Activated CD4-positive, alpha-beta T cell treated with anti-CD3 and anti-CD28 coated beads, Interleukin-2, amount 10 ng/mL, durations not matched to agents 24 days and 14 days (primary cell): Measurements from ENCODE around the gene NRXN3. TPM values are rescaled to one million over a fixed set of nuclear protein-coding genes. Genes with fewer than 3 reads are reported as not detected.
A peak's percentile ranks its signal among the peaks of the same experiment; 100 is the strongest.
"Not testable (repeated sequence)": the region's sequence is repeated elsewhere in the genome, so short reads cannot be mapped to it uniquely, and the experiment has no call there.

ENCODE experiments used
- DNase-seq: peaks from one replicate; pipeline ENCODE4 v3.0.0; 2022
- H3K27ac Mint-ChIP-seq: one replicate; pipeline ENCODE4 v1.8.0; 2022; ENCODE audit warnings: mild to moderate bottlenecking, mixed read lengths
- H3K27me3 Mint-ChIP-seq: one replicate; pipeline ENCODE4 v1.8.0; 2022; ENCODE audit warnings: mixed read lengths
- H3K36me3 Mint-ChIP-seq: one replicate; pipeline ENCODE4 v1.8.0; 2022; ENCODE audit warnings: low read depth, mild to moderate bottlenecking, mixed read lengths
- H3K4me1 Mint-ChIP-seq: one replicate; pipeline ENCODE4 v1.8.0; 2021; ENCODE audit warnings: mixed read lengths
- H3K4me3 Mint-ChIP-seq: one replicate; pipeline ENCODE4 v1.8.0; 2022; ENCODE audit warnings: mild to moderate bottlenecking, moderate library complexity, mixed read lengths
- H3K9me3 Mint-ChIP-seq: one replicate; pipeline ENCODE4 v1.8.0; 2021; ENCODE audit warnings: mixed read lengths
- intact Hi-C: fragments of 100-400 bp; cut with micrococcal nuclease; formaldehyde crosslinking; loops from one replicate; pipeline ENCODE4 v1.15.1; 2023
- total RNA-seq: library from RNA; stranded (reverse); gene quantifications from 2 replicates; pipeline ENCODE4 v1.2.3, GENCODE V29; 2022

NRXN3 gene
- total RNA-seq, 1 donor from 2014 or later = not detected

DNA sequence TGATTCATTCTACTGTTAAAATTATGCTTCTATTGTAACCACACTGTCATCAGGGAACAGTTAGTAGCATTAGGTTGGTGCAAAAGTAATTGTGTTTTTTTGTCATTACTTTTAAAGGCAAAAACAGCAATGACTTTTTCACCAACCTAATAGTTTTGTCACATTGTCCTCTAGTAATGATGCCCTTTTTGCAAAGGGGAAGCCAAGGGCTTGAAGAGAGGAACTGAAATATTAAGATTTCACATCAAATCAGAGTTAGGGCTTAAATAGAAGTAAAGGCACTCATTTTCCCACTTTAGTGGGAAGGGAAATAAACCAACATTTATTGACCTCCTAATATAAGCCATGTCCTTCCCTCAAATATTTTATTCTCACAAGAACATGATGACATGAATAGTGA lies 273.7 kb downstream of the NRXN3 start:
- no peak for DNase-seq
- intact Hi-C loops = no loop called here
- Mint-ChIP-seq H3K4me3 (no peak overlapping the region), H3K27me3 (no peaks in the 10 kb centered on the region), H3K9me3 (no peaks in the 10 kb centered on the region), H3K36me3 (no peaks in the 10 kb centered on the region), H3K27ac (no peak overlapping the region), H3K4me1 (no peaks in the 10 kb centered on the region)

DNA sequence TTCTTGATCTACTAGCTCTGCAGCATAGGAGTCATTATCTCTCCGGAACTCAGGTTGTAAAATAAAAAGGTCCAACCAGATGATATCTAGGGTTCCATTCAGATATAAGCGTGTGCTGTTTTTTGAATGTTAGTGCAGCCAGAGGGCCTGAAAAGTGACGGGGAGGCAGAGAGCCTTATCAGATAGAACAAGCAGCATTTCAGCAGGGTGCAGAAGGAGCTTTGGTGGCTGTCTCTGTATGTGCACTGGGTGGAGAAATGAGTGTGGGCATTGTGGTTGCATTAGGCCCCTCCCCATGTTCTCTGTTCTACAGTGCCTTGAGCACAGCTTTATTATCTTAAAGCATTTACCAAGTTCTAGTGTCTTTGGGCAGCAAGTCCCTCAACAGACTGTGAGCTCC lies 275.1 kb downstream of the NRXN3 start:
- intact Hi-C loops = no loop called here
- no peak overlapping the region for H3K27ac Mint-ChIP-seq
- no peaks in the 10 kb centered on the region for H3K4me1 Mint-ChIP-seq
- no peaks in the 10 kb centered on the region for H3K9me3 Mint-ChIP-seq
- DNase-seq = no peak
- no peaks in the 10 kb centered on the region for H3K36me3 Mint-ChIP-seq
- H3K27me3 Mint-ChIP-seq = no peaks in the 10 kb centered on the region
- H3K4me3 Mint-ChIP-seq = no peak overlapping the region

DNA sequence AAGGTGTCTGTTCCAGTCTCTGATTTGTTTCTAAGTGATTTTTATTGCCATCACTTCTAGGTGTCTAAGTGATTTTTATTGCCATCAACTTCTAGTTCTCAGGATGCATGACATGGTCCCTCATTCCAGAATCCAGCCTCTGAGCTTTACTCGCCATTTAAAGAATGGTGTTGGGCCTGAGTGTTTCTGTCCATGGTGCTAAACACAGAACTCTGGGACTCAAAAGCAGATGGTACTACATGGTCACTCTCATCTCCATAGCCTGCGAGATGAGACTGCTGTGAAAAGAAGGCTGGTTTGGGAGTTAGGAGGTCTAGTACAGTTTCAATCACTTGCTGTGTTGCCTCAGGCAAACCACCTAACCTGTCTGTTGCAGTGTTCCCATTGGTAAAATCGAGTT lies 276.6 kb downstream of the NRXN3 start:
- Mint-ChIP-seq H3K4me3 (no peak overlapping the region), H3K9me3 (no peaks in the 10 kb centered on the region), H3K27ac (no peak overlapping the region), H3K27me3 (no peaks in the 10 kb centered on the region), H3K36me3 (no peaks in the 10 kb centered on the region), H3K4me1 (no peaks in the 10 kb centered on the region)
- DNase-seq = no peak
- intact Hi-C loops = no loop called here

DNA sequence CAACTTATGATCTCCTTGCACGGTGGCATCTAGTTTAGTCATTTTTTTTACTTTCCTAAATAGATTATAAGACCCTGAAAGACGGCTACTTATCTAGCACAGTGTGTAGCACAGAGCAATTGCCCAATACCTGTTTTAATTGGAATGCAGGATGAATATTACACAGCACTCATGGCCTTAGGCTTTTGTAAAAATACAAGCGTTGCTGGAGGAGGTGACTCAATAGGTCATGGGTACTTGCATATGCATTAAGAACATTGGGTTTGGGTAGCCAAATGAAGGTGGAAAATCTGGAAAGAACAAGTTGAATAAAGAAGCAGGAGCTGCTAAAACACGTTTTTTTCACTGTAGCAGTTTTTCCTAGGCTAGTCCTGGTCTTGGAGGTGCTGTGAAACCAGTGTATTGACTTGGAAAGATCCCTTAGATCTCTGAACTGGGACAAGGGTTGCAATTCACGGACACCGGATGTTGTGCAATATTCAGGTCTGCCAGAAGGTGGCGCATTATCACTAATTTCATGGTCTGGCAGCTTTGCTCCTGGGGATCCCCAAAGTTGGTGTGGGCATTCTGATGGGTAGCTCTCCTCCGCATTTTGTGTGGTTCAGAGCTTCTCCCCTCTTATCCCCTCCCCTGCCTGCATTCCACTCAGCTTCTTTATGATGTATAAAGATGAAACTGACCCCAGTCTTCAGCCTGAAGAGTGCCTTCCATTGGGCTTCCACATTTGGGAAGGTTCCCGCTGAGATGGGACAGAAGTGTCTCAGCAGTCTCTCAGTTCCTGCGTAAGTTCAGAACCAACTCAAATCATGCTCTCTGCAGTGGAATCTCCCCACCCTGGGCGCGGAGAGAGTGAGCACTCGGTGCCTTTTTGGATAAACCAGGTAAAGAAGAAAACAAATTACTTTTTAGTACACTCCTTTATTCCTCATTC lies 278.3 kb downstream of the NRXN3 start:
- H3K27me3 Mint-ChIP-seq = no peaks in the 10 kb centered on the region
- no peaks in the 10 kb centered on the region for H3K9me3 Mint-ChIP-seq
- no peak overlapping the region for H3K27ac Mint-ChIP-seq
- no peaks in the 10 kb centered on the region for H3K4me1 Mint-ChIP-seq
- peak; percentile 84 for DNase-seq
- H3K36me3 Mint-ChIP-seq = no peaks in the 10 kb centered on the region
- no peak overlapping the region for H3K4me3 Mint-ChIP-seq
- intact Hi-C loops = loop anchor here (2.0 kb wide), 1 partner anchor 150 kb away; no protein-coding TSS in a partner anchor

DNA sequence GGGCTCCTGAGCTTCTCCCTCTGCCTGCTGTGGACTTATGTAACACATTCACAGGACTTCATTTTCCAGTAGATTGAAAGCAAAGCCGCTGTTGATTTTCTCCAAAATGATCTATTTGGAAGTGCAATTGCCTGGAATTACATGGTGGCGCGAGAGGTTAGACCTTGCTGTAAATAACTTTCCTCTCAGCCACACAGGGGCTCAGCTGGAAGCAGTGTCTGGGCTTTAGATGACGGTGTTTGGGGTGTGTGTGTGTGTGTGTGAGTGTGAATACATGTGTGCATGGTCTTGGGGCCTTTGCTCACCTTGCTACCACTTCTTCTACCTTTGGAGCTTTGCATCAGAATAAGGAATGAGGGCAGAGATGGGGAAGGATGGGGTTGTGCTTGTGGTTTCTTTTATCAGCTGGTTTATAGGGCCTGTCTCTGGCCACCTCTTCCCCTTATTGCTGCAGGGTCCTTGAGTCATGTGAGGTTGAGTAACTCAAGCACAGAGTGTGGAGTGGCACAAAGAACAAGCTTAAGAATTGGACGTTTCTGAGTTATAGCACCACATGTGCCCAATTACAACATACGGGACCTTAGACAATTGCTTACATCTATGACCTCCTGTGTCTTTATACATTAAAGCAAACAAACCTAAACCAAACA lies 280.6 kb downstream of the NRXN3 start:
- no peak overlapping the region for H3K4me3 Mint-ChIP-seq
- no peak overlapping the region for H3K27ac Mint-ChIP-seq
- DNase-seq = no peak
- intact Hi-C loops = no loop called here
- no peaks in the 10 kb centered on the region for H3K27me3 Mint-ChIP-seq
- H3K9me3 Mint-ChIP-seq = no peaks in the 10 kb centered on the region
- no peaks in the 10 kb centered on the region for H3K36me3 Mint-ChIP-seq
- H3K4me1 Mint-ChIP-seq = no peaks in the 10 kb centered on the region

DNA sequence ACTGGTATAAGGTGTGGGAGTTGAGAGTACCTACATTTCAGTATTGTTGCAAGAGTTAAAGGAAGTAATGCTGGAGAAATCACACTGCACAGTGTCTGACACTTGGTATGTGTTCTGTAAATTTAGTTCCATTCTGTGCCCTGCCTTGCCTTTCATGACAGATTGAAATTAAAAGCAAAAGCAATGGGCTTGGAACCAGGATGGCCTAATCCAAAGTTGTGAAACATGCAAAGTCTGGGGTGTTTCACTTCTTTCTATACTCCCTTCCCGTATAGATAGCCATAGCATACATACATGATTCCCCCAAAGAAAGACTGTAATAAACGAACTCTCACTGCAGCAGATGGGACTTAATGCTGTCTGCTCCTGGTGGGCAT lies 281.1 kb downstream of the NRXN3 start:
- Mint-ChIP-seq H3K9me3 (no peaks in the 10 kb centered on the region), H3K4me3 (no peak overlapping the region), H3K36me3 (no peaks in the 10 kb centered on the region), H3K27me3 (no peaks in the 10 kb centered on the region), H3K4me1 (no peaks in the 10 kb centered on the region), H3K27ac (no peak overlapping the region)
- intact Hi-C loops = no loop called here
- no peak for DNase-seq

DNA sequence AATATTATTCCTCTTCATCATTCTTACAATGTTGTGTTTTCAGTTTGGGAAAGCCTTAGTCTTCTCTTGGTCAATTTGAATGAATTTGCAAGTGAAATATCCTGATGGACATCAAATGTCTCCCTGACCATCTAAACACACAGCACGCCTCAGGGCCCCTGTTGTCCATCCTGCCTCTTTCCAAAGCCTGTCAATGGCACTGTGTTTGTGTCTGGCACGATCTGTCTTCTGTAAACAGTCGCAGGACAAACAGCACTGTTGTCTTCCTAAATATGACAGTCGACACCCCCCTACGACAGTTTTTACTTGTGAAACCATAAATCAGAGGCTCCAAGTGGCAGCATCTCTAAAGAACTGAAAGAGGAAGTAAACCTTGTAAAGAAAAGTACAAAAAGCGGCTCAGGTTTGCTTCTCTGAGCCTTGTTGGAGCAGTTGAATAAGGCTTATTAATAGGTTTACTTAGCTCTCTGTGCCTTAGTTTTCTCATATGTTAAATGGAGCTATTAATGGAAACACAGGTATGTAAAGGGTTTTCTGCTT lies 285.8 kb downstream of the NRXN3 start:
- H3K27me3 Mint-ChIP-seq = no peaks in the 10 kb centered on the region
- no peaks in the 10 kb centered on the region for H3K4me1 Mint-ChIP-seq
- no peaks in the 10 kb centered on the region for H3K9me3 Mint-ChIP-seq
- DNase-seq = no peak
- H3K4me3 Mint-ChIP-seq = no peak overlapping the region
- H3K27ac Mint-ChIP-seq = no peak overlapping the region
- H3K36me3 Mint-ChIP-seq = no peaks in the 10 kb centered on the region
- intact Hi-C loops = no loop called here

DNA sequence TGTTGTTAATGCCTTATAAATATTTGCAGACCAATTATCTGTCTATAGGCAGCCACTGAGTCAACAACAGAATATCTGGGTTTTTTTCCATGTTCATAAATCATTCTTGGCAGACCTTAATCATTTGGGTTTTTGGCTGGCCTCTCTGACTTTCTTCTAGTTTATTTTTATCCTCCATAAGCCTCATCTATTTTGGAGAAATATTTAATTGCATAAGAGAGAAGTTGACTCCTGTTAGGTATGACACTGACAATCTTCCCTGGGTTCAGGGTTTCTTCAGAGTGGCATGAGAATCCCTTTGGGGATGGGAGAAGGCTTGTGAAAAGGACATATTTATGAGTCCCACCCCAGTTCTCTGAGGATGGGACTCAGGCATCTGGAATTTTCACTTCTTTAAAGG lies 299.8 kb downstream of the NRXN3 start:
- Mint-ChIP-seq H3K27ac (no peak overlapping the region), H3K4me1 (no peaks in the 10 kb centered on the region), H3K4me3 (no peak overlapping the region), H3K9me3 (no peaks in the 10 kb centered on the region), H3K27me3 (no peaks in the 10 kb centered on the region), H3K36me3 (no peaks in the 10 kb centered on the region)
- intact Hi-C loops = no loop called here
- DNase-seq = no peak

DNA sequence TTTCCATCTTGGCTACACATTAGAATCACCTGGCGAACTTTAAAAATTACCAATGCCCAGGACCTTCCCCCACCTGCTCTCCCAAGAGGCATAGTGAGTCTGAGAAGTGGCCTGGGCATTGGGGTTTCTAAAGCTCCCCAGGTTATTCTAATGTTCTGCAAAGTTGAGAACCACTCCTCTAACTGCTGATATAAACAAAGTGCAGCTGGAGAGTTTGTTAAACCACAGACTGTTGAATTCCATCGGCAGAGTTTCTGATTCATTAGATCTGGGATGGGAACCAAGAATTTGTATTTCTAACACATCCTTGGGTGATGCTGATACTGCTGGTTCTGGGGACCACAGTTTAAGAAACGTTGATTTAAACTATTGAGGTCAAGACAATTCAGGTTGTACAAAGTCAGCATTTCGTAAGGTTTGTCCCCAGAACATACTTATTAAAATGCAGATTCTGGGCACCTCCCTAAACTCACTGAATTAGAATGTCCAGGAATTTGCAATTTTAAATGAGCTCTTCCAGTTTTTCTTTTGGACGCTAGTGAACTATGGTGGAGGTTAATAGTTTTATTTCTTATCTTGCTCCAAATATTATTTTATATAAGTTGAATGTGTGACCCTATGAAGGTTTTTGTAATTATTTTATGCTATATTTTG lies 309.1 kb downstream of the NRXN3 start:
- H3K27me3 Mint-ChIP-seq = no peaks in the 10 kb centered on the region
- no peaks in the 10 kb centered on the region for H3K9me3 Mint-ChIP-seq
- no peaks in the 10 kb centered on the region for H3K36me3 Mint-ChIP-seq
- H3K4me3 Mint-ChIP-seq = no peak overlapping the region
- H3K27ac Mint-ChIP-seq = no peak overlapping the region
- intact Hi-C loops = no loop called here
- no peaks in the 10 kb centered on the region for H3K4me1 Mint-ChIP-seq
- no peak for DNase-seq

DNA sequence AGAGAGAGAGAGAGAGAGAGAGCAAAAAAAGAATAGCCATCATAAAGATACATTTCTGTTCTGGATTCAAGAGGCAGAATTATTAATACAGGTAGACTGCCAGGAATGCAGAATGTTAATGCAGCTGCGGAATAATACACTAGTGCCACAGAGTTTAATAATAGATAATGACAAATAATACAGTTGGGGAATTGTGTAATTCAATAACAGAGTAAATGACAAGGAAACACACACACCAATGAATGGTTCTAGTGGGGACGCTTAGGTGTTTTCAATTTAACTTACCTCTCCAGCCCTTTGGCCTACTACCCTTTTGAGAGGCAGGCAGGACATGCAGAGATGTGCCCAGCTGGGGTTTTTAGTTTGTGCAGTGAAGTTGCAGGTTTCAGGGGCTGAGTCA lies 313.9 kb downstream of the NRXN3 start:
- H3K4me1 Mint-ChIP-seq = no peaks in the 10 kb centered on the region
- no peak for DNase-seq
- H3K27ac Mint-ChIP-seq = no peak overlapping the region
- no peaks in the 10 kb centered on the region for H3K36me3 Mint-ChIP-seq
- H3K27me3 Mint-ChIP-seq = no peaks in the 10 kb centered on the region
- H3K4me3 Mint-ChIP-seq = no peak overlapping the region
- intact Hi-C loops = no loop called here
- no peaks in the 10 kb centered on the region for H3K9me3 Mint-ChIP-seq

DNA sequence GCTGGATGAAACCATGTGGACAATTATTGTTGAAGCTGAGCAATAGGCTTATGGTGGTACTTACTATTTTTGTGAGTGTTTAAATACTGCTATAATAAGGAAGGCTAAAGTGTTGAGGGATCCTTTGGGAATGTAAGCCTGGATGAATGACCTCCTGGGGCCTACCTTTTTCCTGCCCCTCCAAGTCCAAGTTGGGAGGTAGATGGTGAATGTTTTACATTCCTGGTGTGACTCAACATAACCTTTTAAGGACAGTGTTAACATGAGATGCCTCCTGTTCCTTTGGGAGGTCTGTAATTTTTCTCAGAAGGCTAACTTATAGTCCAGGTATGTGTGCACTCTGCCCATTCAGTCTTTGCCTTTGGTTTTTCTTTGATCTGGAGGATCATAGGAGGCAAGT lies 315.9 kb downstream of the NRXN3 start:
- no peak for DNase-seq
- Mint-ChIP-seq H3K4me3 (no peak overlapping the region), H3K27me3 (no peaks in the 10 kb centered on the region), H3K36me3 (no peaks in the 10 kb centered on the region), H3K9me3 (no peaks in the 10 kb centered on the region), H3K27ac (no peak overlapping the region), H3K4me1 (no peaks in the 10 kb centered on the region)
- intact Hi-C loops = no loop called here

DNA sequence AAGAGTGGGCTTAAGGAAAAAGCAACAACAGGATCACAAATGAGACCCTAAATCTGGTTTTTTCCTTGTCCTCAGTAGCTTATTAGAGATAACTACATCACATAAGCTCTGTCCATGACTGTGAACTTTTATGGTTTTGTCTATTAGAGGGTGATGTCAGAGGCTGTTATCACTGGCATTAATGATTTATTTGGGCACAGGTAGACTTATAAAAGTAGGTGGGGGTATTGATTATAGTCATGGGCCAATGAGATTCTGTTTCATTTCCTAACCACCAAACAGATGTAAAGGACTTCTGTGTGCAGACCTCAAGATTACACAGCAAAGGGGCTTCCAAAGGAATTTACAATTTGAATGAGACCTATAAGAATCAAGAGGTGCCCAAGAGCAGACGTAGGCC lies 316.4 kb downstream of the NRXN3 start:
- Mint-ChIP-seq H3K27me3 (no peaks in the 10 kb centered on the region), H3K27ac (no peak overlapping the region), H3K4me1 (no peaks in the 10 kb centered on the region), H3K36me3 (no peaks in the 10 kb centered on the region), H3K9me3 (no peaks in the 10 kb centered on the region), H3K4me3 (no peak overlapping the region)
- intact Hi-C loops = no loop called here
- no peak for DNase-seq

DNA sequence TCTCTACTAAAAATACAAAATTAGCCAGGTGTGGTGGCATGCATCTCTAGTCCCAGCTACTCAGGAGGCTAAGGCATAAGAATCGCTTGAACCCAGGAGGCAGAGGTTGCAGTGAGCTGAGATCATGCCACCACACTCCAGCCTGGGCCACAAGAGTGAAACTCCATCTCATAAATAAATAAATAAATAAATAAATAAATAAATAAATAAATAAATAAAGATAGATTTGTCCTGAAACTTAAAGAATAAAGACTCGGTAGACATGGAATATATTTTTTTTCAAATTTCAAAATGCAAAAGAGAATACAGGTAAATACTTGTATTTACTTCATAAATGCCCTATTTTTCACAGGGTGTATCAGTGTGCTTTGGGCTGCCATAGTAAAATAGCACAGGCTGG lies 317.4 kb downstream of the NRXN3 start:
- intact Hi-C loops, H3K4me1 Mint-ChIP-seq, H3K9me3 Mint-ChIP-seq, H3K27ac Mint-ChIP-seq, DNase-seq, H3K4me3 Mint-ChIP-seq, H3K36me3 Mint-ChIP-seq, H3K27me3 Mint-ChIP-seq: not testable (repeated sequence)

DNA sequence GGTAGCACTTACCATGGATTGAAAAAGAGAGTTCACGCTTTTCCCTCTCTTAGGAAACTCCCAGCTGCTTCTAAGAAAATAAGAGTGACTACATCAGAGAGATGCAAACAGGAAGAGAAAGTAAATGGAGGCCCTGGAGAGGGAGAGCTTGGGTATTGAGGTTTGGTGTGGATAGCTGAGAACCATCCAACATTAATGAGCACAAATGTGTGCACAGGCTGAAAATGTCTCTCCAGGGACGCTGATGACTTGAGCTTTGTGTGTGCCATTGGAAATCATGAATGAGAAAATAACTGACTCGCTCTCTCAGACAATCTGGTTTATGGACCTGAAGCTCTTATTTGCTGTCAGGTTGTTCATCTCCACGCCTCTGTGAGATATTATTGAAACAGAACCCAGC lies 318.8 kb downstream of the NRXN3 start:
- no peaks in the 10 kb centered on the region for H3K9me3 Mint-ChIP-seq
- no peak overlapping the region for H3K4me3 Mint-ChIP-seq
- no peaks in the 10 kb centered on the region for H3K36me3 Mint-ChIP-seq
- no peaks in the 10 kb centered on the region for H3K27me3 Mint-ChIP-seq
- no peak for DNase-seq
- H3K4me1 Mint-ChIP-seq = no peaks in the 10 kb centered on the region
- no peak overlapping the region for H3K27ac Mint-ChIP-seq
- intact Hi-C loops = no loop called here
